ENCODE data around the gene IFT43.

- TF ChIP-seq CTCF (IDR thresholded peaks at IDR 0.05) (no peak), POLR2A (IDR thresholded peaks at IDR 0.05) (no peak)
These were observed 38.2 kb downstream of the IFT43 start for GRCh38 chr14:76023757-76024156.

Data from breast epithelium (tissue), 3 donors.